ENCODE measurements around the gene KCNA10.

KCNA10 gene

DNA sequence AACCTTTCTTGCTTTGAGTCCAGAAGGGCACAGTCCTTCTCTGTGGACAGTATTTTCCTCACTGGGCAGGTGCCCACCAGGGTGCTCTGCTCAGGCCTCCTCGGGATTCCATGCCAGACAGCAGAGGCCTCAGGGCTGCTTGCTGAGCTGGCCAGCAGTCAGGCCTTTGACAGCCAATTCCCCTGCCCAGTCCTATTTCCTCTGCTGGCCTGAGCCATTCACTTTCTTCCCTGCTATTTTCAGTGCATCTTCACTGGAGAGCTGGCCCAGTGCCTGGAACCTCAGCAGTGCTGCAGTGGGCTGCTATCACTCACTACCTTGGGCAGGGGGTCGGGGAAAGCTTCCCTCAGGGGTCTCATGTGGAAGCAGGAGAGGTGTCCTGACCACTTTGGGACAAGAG is 33.2 kb downstream of the KCNA10 start:
- no peak for DNase-seq

DNA sequence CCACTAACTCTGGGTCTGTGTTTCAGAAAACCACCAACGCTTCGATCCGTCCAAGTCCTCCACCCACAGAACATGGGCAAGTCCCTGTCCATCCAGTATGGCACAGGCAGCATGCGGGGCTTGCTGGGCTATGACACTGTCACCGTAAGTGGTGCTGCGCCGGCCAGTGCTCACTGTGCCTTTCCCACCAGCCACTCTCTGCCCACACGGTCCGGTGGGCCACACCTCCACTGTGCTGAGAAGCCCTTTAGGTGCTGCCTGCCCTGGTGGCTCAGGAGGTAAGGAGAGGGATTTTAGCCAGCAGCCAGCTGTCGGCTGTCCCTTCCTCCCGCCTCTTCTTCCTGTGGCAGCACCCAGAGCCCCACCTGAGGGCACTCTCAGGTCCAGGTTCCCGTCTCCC is 34.2 kb downstream of the KCNA10 start:
- DNase-seq, result no peak
- TF ChIP-seq GATA1 (IDR thresholded peaks at IDR 0.05; ENCODE audit: low read depth, low read length) (no peak), POLR2A (IDR thresholded peaks at IDR 0.05; ENCODE audit: low read length) (no peak)

More for the DNA sequence above, 33.2 kb downstream of the KCNA10 start:
- no peak for TF ChIP-seq POLR2A (IDR thresholded peaks at IDR 0.05; ENCODE audit: low read length)
- TF ChIP-seq GATA1 (IDR thresholded peaks at IDR 0.05; ENCODE audit: low read depth, low read length), result no peak

DNA sequence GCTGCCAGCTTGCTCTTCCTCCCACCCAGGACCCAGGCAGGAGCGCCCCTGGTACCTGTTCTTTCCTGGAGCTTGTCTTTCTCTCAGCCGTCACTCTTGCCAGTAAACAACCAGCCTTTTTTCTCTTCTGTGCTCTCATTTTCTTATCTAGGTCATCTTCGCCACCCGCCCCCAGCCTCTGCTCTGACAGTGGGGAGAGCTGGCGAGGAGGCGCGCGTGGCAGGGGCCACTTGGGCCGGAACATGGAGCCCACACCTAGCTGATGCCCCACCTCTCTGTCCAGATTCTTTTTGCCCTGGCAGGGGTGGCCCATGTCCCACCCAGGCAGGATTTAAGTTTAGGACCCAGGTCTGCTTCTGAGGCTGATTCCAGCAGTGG is 35.7 kb downstream of the KCNA10 start:
- TF ChIP-seq POLR2A (IDR thresholded peaks at IDR 0.05; ENCODE audit: low read length), result no peak
- no peak for TF ChIP-seq GATA1 (IDR thresholded peaks at IDR 0.05; ENCODE audit: low read depth, low read length)
- no peak for DNase-seq

DNA sequence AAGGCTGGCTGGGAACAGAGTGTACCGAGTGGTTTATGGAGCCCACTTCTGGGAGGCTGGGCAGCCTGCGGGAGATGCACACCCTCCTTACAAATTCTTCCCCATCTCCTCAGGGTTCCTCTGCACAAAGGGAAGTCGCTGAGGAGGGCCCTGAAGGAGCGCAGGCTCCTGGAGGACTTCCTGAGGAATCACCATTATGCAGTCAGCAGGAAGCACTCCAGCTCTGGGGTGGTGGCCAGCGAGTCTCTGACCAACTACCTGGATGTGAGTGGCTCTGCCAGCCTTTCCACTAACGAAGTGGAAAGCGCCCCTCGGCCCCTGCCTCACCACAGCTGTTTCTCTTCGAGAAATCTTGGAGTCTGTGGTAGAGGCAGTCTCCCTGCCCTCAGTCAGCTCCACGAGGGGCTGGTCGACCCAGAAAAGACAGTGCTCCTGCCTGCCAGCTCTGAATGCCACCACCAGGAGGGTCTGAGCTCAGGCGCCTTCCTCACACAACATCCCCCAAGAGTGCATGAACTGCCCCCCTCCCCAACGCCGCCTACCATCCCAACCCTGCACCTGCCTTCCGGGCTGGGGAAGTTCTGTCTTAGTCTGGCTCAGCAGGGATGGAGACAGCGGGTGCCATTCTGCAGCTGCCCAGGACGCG is 36.2 kb downstream of the KCNA10 start:
- TF ChIP-seq GATA1 (IDR thresholded peaks at IDR 0.05; ENCODE audit: low read depth, low read length) (no peak), POLR2A (IDR thresholded peaks at IDR 0.05; ENCODE audit: low read length) (no peak)
- DNase-seq, result no peak

DNA sequence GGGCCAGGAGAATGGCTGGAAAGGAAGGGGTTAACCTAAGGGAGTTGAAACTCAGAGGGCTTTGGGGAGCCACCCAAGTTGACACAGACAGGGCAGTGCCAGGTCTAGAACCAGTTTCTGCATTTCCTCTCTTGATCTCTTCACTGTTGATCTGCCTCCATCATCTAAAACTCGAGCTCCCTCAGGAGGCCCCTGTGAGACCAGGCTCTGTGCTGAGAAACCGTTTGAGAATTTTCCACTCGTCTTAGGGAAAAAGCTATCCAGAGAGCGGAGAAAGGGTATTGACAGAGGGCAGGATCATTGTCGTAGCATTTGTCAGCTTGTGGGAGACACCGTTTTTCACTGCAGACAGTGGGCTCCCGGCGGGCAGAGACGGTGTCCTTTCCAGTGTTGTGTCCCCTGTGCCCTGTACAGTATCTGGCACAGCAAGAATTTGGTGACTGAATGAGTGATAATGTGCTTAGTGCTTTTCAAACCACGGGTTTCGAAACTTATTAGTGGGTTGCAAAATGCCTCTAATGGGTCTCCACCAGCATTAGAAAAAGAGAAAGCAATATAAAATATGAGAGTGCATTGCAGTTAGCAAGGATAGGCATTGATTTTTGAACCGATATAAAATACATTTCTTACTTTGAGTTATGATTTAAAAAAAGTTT is 36.9 kb downstream of the KCNA10 start:
- no peak for DNase-seq
- no peak for TF ChIP-seq GATA1 (IDR thresholded peaks at IDR 0.05; ENCODE audit: low read depth, low read length)
- TF ChIP-seq POLR2A (IDR thresholded peaks at IDR 0.05; ENCODE audit: low read length), result no peak

DNA sequence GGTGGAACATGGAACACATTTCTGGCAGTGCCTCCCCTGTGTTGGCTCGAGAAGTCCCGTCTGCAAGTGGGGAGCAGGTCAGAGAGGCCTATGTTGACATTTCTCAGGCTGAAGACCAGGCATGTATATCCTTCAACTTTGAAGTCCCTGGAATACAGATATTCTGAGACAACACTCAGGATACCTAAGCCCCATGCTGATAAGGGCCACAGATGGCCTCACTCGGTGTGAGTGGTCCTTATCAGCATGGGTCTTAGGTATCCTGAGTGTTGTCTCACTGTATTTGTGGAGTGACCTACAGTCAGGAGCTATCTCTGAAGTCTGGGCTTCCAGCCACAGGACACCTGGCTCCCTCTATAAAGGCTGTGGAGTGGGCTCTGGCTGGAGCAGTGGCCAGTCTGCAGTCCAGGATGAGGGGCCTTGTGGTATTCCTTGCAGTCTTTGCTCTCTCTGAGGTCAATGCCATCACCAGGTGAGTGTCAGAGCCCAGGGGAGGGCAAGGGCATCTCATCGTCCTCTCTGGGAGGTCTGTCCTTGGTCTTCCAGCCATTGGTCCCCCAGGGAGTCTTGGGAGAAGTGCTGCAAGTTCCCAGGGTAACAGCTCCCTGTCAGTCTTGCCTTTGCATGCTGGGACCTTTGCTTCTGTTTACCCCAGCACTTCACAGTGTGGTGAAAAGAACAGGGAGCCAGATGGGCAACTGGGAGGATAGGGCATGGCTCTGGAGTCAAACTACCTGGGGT is 38.4 kb downstream of the KCNA10 start:
- TF ChIP-seq GATA1 (IDR thresholded peaks at IDR 0.05; ENCODE audit: low read depth, low read length) (no peak), POLR2A (IDR thresholded peaks at IDR 0.05; ENCODE audit: low read length) (no peak)
- DNase-seq, result no peak

DNA sequence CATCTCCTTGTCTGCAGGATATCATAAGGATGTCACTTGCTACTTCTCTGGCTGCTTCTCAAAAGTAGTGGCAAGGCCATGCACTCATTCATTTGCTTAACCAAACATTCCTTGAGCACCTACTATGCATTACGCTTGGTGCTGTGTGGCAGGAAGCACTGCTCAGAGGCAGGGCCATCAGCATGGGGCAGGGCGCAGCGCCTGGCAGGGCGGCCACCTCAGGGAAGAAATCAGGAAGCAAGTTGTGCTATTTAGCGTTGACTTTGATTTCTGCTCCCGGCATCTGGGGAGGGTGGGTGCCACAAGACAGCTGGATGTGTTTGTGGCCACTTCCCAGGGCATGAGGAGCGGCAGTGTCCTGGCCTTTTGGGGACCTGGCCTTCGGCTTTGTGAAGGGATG is 40.1 kb downstream of the KCNA10 start:
- TF ChIP-seq POLR2A (IDR thresholded peaks at IDR 0.05; ENCODE audit: low read length), result no peak
- TF ChIP-seq GATA1 (IDR thresholded peaks at IDR 0.05; ENCODE audit: low read depth, low read length), result no peak
- DNase-seq, result no peak

DNA sequence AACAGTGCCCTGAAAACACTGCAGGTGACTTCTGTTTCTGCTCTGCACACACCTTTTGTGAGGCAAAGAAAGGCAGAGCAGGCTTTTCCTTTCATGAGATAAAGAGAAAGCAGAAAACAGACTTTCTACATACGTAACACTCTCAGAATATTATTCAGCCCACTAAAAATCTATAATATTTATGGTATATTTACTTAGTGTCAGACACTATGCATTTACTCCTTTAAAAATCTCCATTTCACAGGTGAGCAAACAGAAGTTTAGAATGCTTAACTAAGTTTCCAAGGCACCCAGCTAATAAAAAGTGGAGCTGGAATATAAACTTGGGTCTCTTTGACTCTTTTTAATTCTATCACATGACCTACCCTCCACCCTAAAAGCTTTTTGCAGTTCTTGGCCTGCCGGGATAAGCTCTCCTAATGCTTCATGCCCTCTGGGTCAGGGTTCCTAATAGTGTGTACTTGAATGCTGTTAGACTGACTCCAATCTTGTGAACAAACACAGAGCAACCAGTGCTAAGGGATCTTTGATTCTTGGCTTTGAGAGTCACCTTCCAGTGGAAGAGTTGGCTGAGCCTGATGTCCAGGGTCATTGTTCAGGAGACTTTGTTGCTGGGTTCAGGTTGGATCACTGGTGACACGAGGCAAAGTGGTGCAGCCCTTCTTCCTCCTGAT is 40.9 kb downstream of the KCNA10 start:
- no peak for DNase-seq
- no peak for TF ChIP-seq POLR2A (IDR thresholded peaks at IDR 0.05; ENCODE audit: low read length)
- no peak for TF ChIP-seq GATA1 (IDR thresholded peaks at IDR 0.05; ENCODE audit: low read depth, low read length)

DNA sequence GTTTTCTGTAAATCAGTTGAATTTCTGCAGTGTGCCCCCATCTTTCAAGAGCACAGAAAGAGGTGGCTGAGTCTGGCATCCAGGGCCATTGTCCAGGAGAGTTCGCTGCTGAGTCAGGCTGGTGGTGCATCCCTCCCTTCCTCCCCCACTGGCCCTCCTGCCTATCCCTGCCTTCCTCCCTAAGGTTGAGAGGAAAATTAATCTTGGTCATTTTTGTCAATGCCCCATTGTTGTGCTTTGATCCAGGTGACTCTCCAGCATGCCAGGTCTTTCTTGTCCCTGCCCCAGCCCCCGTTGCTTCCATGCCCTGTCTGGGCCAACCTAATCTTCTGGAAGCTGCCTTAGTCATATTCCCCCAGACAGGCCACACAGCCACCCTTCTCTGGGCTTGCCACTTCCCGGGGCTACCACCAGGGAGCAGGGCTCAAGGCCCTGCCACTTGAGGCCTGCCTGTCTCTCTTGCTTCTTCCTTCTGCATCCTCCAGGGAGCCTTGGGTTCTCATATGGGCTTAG is 41.5 kb downstream of the KCNA10 start:
- peak in 1 of 2 experiments; percentile 43 for DNase-seq

DNA sequence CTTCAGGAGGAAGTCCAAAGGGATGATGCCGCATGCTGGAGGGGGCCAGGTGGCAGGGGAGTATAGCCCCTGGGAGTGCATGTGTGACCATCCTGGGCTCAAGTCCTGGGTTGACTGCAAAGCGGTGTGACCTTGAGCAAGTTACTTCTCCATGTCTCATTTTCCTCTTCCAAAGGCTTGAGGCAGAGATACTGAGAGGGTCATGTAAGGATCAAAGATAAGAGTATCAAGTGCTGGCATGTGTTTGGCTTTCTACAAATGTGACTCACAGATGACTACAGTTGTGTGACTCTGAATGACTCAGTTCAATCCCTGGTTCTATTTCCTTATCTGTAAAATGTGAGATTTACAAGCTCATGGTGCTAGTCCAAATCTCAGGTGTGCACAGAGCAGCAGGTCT is 41.9 kb downstream of the KCNA10 start:
- peak; percentile 77 to 87 for DNase-seq
- no peak for TF ChIP-seq POLR2A (IDR thresholded peaks at IDR 0.05; ENCODE audit: low read length)
- no peak for TF ChIP-seq GATA1 (IDR thresholded peaks at IDR 0.05; ENCODE audit: low read depth, low read length)

More for the DNA sequence above, 41.5 kb downstream of the KCNA10 start:
- no peak for TF ChIP-seq GATA1 (IDR thresholded peaks at IDR 0.05; ENCODE audit: low read depth, low read length)
- no peak for TF ChIP-seq POLR2A (IDR thresholded peaks at IDR 0.05; ENCODE audit: low read length)

DNA sequence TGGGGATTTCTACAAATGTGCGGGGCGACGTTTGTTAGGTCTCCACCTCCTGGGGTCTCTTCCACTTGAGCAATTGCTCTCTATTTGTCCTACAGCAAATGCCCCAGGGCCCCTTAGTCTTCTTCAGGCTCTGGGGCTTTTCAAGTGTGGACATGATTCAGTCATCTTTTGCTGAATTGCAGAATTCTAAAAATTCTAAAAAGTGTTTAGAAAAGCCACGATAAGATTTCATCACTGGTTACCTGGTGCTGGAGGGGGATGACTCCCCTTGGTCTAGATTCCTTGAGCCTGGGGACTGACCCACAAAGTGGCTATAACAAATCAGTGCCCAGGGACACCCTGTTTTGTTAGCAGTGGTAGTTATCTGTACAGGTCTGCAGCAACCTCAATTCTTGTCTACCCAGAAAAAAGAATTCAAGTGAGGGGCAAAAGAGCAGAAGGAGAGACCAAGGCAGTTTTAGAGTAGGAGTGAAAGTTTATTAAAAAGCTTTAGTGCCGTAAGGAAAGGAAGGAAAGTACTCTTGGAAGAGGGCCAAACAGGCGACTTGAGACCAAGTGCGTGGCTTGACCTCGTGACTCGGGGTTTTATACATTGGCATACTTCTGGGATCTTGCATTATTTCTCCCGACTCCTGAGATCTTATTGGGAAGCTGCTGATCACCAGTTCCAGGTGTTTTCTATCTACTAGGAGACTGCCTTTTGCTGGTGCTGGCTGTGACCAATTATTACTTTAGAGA is 42.8 kb downstream of the KCNA10 start:
- peak in 1 of 2 experiments; percentile 22 for DNase-seq
- TF ChIP-seq GATA1 (IDR thresholded peaks at IDR 0.05; ENCODE audit: low read depth, low read length) (no peak), POLR2A (IDR thresholded peaks at IDR 0.05; ENCODE audit: low read length) (no peak)

DNA sequence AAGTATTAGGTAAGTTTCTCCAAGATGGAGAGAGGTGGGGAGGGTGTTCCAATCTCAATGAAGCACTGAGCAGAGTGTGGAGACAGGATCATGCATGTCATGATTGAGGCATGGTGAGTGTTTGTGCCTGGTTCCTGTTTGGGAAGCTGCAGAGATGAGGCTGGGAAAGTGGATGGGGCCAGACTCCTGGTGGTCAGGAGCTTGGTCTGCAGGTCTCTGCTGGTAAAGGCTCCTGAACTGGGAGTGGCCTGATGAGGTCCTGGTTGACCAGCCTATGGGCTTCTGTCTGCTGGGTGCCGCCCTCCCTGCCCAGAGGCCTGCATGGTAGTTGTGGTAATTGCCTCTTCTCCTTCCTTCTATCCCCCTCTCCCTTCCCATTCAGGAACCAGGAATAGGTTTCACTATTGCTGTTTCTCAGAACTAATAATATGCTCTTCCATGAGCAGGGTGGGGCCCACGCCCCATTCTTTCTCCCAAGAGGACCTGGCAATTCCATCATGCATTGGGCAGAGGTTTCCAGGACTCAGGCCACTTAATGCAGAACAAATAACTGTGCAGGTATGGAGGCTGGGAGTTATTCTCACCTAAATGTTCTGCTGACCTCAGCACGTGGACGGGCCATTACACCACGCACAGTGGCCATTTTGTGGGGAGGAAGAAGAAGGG is 43.5 kb downstream of the KCNA10 start:
- TF ChIP-seq POLR2A (IDR thresholded peaks at IDR 0.05; ENCODE audit: low read length), result no peak
- TF ChIP-seq GATA1 (IDR thresholded peaks at IDR 0.05; ENCODE audit: low read depth, low read length), result no peak
- DNase-seq, result peak; percentile 14

DNA sequence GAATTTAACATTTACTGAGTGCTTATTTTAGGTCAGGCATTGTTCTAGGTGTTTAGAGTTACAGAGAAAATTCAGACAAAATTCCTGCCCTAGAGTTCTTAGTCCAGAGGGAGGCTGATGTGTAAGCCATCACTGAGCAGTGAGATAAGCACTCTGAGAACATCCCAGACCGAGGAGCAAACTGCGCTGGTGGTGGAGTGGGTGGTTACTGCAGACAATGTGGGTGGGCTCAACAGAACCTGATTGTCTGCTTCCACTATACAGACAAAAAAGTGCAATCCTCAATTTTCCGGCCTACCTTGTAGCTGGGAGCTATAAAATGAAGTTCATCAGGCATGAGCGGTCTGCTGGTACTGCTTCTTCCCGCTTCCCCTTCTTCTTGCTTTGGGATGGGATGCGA is 44.5 kb downstream of the KCNA10 start:
- DNase-seq, result no peak
- TF ChIP-seq GATA1 (IDR thresholded peaks at IDR 0.05; ENCODE audit: low read depth, low read length) (no peak), POLR2A (IDR thresholded peaks at IDR 0.05; ENCODE audit: low read length) (no peak)
